Measurements from ENCODE around the gene AJAP1.

The AJAP1 gene

DNA sequence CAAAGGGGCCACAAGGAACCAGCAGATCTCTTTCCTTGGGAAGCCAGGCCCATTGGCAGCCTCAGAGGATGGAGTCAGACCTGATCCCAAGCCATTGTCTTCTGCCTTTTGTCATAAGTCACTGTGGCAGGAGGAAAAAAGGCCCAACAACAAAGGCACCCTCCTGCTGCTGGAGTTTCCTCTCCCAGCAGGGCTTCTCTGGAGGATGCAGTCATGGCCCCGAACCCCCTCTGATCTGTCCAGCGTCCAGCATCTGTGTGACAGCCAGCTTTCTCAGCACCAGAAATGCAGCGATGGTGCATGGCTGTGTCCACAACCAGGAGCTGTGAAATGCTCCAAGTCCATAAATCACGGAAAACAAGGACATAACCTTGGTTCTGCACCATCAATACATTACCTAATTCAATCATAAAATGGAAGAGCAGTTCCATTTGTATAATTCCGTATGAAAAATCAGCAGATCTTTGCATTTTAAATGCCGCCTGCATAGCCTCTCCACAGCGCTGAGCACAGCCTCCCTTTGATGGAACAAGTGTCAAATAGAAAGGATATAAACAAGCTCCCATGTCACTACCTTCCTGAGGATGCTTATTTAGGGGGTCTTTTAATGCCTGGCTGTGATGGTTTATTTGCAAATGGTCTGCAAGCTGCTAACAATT is 30.6 kb downstream of the AJAP1 start:
- no peak for DNase-seq

DNA sequence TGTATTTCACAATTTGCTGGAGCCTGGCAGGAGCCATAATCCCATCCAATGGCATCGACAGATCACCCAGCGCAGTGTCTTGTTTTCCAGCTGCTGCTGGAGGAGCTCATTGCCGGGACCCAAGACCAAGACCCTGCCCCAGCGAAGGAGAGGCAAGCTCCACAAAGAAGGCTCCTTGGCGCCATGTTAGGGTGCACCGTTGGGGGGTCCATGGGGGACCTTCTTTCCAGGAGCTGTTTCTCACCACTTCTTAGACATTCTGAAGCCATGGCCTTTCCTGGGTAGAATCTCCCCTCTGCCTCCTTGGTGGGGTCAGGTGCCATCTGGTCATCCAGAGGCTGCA is 31.1 kb downstream of the AJAP1 start:
- no peak for DNase-seq

DNA sequence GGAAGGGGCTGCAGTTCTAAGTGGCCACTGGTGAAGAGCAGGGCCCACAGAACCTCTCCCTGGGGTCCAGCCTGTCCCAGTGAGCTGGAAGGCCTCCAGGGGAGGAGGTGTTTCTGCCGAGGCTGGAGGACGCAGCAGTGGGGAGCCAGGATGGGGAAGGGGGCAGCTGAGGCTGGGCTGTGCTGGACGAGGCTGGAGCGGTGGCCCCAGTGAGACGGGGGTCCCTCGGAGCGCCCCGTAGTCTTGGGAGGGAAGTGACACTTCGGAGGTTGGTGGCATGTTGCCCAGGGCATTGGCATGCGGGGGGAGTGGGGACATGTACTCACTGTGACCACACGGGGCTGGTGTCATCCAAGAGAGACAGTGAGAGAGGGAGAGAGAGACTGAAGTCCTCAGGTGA is 33.5 kb downstream of the AJAP1 start:
- DNase-seq = no peak

DNA sequence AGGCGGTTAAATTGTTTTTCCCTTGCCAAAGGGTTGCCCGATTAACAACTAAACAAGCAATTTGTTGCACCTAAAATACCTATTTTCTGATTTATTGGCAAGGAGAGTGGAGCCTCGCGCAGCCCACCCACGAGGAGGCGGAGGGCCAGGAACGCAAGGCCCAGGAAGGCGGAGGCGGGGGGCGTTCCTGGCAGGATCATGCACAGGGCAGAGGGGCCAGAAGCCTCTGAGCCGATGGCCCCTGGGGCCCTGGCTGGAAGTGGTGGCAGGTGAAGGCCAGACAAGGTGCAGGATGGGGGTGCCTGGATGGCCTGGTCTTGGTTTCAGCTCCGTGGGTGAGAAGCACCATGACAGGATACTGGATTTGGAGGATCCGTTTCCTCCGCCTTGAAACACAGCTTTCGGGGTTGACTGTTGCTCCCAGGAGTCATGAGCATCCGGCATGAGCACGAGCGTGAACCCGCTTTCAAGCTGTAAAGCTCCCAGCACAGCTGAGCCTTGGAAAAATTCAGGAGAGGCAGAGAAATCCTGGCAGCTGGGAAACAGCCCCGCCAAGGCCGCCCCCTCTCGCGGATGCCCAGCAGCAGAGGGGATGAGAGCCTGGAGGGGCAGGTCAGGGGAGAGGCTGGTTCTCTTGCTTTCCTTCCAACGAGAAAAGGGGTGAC is 35.0 kb downstream of the AJAP1 start:
- DNase-seq = no peak

DNA sequence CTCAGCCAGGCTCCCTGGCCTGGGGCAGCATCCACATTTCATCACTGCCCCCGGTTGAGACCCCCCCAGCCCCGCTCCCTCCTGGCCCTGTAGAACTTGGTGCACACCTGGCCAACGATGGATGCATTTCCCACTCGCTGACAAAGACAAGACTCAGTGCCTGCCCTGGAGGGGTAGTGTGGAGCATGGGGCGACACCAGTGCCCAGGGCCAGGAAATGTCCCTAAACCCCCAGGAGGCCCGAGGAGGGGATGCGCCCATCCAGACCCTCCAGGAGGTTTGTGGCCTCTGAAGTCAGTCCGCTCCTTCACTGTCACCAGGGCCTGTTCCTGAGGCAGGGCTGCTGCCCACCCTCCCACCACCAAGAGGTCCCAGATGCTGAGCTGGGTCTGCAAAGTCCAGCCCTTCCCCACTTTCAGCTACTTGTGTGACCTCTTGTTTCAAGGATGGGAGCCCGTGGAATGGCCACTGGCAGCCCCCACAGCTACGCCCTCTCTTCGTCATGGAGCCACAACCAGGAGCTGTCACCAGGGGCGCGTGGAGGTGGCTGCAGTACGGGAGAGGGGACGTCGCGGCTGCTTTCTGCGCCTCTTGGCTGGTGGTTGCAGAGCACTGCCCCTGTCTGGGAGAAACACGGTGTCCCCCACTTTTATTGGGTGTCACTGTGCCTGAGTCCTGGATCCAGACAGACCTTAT is 35.7 kb downstream of the AJAP1 start:
- no peak for DNase-seq

DNA sequence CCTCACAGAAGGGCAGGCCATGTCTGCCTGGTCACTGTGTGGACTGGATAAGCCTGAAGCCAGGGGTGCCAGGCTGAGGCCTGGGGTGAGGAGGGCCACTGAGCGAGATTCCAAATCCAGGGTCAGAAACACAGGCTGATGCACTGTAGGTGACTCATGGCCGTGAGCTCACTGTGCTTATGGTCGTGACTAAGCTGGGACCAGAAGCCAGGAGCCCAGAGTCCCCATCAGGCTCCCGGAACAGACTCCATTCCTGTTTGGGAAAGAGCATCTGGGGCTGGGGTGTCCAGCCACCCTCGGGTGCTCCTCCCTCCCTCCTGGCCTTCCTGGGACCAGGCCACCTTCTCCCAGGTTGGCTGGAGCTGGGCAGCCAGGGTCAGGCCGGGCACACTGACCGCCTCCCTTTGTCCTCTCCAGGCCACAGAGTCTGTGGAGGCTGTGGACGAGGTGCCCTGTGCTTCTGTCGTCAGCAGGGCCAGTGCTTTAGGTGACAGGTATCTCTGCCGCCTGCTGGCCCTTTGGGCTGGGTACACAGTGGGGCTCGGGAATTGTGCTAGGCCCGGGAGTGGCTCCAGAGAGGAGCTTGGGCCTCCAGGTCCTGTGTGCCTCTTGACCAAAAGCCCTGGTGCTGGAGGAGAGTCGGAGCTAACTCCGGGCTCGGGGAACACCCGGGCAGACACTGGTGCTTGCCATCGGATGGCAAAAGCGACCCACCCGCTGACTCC is 36.7 kb downstream of the AJAP1 start:
- DNase-seq = no peak

DNA sequence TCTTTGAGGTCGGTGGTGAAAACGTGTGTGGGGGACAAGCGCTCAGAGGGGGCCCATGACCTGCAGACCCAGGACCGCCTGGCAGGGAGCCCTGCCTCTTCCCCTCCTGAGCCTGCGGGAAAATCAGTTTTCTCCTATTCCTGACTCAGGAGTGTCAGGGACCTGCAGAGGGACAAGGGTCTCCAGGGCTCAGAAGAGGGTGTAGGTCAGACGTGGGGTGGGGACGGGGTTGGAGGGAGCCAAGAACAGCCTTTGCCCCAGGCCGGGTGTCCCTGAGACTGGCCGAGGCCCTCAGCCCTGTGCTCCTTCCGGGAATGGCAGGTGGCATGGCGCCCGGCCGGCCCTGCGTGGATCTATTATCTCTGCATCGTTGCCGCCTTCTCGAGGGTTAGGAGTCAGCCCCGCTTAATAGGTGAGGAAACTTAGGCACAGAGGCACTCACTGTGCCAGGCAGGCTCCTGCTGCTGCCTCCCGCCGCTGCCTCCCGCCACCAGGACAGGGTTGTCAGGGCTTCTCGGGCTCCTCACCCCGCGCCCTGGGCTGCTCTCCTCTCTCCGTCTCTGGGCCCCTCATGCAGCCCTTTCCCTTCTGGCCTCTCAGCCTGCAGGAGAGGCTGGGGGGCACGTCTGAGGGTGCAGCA is 37.5 kb downstream of the AJAP1 start:
- no peak for DNase-seq

DNA sequence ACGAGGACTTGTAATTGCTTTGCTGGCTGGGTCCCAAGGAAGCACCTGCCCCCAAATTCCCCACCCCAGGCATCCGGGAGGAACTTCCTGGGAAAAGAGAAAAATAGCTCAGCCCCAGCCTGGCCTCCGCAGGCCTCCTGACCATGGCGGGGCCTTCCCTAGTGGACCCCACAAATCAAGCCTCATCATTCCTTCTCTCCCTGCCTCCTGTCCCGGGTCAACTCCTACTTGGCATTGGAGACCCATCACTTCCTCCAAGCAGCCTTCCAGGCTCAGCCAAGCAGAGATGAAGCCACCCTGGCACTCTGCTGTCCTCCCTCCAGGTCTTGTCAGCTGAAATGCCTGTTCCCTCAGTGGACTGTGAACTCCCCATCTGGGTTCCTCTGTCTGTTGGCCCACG is 38.0 kb downstream of the AJAP1 start:
- DNase-seq = no peak

DNA sequence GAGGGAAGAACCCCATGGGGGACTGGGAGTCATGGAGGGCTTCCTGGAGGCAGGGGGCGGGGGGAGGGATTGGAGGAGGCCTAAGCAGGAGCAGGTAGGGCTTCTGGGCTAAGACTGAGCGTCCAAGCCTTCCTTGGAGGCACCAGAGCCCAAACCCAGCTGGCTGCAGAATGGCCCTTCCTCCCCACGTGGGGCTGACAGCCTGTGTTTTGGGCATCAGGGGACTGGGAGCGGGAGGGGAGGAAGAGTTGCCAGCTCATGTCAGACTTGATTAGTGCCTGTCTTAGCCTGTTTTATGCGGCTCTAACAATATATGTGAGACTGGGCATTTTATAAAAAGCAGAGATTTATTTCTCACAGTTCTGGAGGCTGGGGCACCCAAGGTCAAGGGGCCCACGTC is 38.9 kb downstream of the AJAP1 start:
- no peak for DNase-seq

DNA sequence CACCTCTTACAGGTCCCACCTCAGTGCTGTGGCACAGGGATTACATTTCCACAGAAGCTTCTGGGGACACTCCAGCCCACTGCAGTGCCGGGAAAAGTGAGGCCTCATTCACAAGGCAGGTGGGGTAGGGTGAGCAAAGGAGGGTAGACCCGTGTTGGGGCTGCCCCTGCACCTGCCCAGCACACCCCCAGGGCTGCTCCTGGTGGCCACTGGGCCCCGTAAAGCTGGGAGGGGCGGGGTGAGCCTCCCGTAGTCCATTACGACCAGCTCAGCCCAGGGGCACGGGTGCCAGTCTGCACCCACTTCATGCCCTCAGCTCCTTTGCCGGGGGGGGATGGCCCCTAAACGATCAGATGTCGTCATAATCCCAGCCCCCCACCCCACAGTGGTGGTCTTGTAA is 39.5 kb downstream of the AJAP1 start:
- DNase-seq = no peak

DNA sequence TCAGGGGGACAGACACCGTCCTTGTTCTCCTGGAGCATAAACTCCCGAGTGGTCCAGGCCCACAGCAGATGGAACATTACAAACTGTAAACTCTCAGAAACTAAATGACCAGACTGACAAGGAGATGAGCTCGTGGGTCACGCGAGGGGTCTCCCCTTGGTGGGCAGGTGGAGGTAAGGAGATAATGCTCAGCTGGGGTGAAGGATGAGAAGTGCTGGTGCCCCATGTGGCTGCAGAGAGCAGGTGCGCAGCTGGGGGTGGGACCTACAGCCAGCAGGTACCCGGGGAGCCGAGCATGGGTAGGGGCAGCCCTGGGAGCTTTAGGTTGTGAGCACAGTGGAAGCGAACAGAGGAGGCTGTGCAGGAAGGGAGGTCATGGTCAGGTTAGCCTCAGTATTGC is 40.1 kb downstream of the AJAP1 start:
- no peak for DNase-seq

DNA sequence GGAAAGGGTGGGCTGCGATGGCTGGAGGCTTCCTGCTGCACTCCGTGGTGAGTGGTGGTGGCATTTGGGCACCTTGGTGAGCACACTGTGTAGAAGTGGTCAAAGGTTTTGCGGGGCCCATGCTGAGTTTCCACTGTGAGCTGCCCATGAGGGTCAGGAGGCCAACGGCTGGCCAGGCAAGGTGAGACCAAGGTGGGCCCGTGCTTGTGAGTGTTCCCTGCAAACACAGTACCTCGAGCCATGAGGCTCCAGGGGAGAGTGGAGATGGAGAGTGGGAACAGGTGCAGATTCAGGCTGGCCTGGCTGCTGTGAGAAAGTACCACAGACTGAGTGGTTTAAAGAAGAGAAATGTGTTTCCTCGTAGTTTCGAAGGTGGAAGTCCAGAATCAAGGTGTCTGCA is 40.8 kb downstream of the AJAP1 start:
- DNase-seq = no peak

DNA sequence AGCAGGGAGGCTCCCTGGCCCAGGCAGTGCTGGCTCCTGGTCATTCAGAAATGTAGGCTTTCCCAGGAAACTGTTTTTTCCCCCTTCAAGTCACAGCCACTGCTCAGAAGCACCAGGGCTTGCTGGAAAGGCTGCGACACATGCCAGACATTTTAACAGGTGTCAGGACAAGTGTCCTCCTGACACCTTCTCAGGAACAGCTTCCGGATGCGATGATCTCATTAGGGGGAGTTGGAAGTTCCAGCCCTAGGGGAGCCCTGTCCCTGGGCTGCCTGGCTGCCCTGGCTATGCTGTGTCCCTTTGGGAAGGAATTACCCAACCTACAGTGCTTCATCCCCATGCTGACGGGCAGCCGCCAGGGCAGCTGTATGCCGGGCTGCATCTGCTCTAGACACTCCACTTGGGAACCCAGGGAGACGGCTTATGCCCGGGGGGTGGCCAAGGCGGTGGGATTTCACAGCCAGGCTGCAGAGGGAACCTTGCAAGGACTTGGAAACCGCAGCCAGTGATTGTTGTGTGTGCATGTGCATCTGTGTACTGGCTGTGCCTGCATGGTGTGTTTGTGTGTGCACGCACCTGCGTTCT is 41.8 kb downstream of the AJAP1 start:
- DNase-seq = no peak

DNA sequence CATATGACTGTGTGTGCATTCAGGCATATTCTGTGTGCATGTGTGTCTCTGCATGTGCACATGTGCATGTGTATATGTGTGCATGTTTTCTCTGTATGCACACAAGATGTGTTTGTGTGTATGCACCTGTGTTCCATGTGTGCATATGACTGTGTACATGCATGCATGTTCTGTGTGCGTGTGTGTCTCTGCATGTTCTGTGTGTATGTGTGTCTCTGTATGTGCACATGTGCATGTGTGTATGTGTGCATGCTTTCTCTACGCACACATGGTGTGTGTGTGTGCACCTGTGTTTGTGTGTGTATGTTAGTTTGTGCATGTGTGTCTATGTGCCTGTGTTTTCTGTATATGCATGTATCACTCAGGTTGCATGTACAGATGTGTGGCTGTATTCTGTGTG is 42.3 kb downstream of the AJAP1 start:
- no peak for DNase-seq

DNA sequence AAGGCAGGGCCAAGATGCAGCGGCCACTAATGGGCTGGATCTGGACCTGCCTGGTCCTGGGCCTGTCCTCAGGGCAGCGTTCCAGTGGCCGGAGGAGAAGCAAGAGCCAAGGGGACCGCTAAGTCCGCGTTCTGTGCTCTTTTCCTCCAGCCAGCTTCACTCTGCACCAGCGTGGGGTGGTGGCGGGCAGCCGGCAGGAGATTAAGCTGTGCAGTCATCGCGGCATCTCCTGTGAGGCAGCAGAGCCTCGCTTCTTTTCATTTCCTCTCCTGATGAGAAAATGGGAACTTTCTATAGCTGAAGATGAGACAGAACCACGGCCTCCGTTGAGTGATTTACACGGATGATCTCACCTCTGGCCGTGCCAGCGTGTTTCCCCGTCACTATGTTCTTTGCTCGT is 43.4 kb downstream of the AJAP1 start:
- no peak for DNase-seq

DNA sequence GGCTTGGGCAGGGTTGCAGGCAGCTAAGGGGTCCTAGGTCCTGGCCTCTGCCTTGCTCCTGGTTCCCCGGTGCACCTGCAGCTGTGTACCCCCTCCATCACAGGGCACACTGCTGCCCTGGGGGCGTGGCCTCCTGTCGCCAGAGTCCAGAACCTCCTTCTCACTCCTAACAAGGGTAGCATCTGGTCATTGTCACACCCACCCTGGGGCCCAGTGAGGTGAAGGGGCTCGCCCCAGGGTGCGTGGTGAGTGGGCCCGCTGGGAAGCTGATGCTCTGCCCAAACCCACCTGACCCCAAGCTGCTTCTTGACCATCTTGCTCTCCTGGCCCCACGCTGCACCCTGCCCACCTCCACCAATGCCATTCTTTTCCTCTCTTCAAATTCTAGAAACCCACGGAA is 44.5 kb downstream of the AJAP1 start:
- DNase-seq = no peak

DNA sequence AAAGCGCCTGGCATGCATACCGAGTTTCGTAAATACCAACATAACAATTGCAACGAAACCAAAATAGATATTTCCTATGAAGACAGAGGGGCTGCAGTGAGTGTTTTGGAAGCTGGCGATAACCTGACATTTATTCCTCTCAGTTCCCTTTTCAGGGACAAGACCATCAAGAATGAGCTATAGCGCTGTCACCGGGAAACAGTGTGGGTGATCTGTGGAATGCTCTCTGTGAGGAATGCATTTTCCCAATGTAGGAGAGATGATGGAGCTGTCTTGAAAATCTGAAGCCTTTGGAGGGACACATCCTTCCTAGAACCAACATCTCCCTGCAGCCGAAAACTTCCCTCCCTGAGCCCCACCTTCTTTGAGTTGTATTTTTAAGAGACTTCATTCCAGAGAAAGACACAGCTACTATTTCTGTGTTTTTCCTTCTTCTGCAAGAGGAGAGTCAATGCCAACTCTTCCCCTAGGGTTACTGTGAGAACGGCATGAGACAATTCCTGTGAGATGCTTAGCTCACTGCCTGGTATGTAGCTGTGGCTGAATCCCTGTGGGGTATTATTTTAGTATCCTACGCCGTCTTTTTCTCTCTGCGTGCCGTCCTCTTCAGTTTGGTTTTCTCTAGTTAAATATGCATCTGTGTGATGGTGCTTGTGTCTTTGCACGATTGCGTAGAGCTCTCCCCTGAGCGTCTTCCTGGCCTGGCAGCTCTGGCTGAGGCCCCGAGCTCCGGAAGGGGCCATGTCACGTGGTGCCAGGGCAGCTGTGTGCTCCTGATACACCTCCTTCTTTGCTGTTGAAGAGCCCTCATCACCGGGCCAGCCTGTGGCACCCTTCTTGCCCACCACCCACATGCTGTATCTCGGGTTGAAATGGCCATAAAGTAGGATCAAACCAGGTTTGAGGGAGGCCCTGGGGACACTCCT is 45.2 kb downstream of the AJAP1 start:
- DNase-seq = no peak

DNA sequence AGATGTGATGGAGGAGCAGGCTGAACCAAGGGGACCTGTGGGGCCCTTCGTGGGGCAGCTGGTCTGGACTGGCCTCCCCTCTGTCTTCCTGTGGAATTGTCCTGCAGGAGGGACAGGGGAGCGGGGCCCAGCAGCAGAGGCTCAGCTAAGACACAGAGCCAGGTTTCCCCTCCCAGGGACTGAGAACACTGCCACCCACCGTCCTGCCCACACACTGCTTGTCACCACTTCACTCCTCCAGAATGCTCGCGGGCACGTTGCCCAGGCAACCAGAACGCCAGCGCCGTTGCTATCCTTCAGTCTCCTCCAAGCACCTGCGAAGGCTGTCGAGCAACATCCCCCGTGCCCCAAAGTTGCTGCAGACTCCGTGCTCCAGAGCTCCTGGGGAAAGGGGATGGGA is 46.4 kb downstream of the AJAP1 start:
- DNase-seq = no peak

DNA sequence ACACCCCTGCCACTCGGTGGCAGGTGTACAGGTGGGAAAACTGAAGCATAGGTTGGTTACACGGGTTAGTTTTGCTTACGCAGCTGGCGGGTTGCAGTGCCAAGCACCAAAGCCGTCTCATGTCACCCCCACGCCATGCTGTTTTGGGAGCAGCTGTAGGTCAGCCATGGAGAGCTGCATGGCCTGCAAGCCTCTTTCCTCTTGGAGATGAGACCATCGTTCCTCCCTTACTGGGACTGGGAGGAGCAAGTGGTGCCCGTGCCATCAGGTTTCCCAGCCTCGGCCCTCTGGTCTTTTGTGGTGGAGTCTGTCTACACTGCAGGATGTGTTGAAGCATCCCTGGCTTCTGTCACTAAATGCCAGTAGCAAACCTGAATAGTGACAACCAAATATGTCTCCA is 46.9 kb downstream of the AJAP1 start:
- DNase-seq = no peak

DNA sequence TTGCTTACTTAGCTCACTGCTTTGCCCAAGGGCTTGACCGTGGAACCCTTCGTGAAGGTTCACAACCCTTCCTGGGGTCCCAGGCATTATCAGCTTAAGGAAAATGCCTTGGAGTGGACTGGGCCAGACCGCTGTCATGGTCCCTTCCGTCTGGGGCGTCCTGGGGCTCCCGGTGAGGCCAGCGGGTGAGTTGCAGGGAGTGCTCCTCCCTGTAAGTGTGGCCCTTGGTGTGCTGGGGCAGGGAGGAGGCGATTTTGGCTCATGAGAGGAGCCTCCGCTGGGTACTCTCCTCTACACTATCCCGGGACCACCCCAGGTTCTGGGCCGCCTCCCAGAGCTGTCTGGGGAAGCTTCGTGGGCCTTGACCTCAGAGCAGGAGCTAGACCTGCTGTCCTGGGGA is 48.1 kb downstream of the AJAP1 start:
- DNase-seq = no peak

DNA sequence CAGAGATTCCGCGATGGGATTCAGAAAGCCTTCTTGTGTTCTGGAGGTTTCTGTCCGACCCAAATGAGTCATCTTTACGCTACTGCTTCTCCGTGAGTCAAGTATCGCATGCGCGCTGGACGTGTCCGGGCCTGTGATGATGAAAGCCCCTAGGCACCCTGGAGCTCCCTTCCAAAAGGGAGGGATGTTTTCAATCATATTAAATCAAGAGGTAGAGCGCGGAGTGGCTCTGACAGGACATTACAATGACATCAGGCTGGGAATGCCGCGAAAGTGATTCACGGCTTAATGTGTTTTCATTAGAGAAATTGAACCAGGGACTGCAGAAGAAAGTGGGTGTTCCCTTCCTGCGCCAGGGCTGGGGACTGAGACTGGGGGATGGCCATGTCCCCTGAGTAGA is 48.5 kb downstream of the AJAP1 start:
- DNase-seq = no peak

DNA sequence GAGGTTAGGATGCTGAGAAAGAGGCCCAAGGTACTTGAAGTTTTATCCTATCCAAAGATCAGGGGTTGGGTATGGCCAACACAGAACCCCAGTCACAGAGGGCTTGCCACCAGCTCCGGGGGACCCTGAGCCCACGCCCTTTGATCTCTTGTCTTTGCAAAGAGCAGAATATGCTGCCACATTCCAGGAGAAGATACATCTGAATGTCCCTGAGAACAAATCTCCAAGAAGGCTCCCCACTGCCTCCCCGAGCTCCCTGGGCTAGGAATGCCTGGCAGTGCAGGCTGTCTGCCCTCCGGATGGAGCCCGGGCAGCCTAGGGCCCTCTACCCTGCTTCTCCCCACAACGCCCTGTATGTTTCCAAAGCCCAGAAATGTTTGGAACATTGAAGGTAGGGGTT is 49.2 kb downstream of the AJAP1 start:
- DNase-seq = no peak
